Measurements from ENCODE around the gene AKAP13.
"Not testable (repeated sequence)": the region's sequence is repeated elsewhere in the genome, so short reads cannot be mapped to it uniquely, and the experiment has no call there.

AKAP13 gene

GRCh38 chr15:85475317-85475701 lies 94.9 kb downstream of the AKAP13 start:
- no peak for DNase-seq (ENCODE audit: low read depth, low spot score)

DNA sequence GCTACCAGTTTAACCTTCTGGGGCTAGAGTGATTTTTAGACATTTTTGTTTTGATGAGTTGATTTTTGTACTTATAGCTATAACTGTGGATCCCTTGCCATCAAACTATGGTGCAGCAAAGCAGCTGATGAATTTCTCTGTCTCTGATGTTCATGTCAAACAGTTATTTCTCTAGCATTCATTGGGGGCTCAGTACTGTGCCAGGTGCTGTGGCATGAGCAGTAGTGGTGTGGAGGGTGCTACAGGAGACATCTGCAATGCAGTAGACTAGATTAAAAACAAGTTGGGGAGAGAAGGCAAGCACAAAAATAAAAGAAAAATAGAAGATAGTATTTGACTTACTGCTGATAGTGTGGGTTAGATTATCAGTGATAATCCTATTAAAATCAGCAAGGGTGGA lies 95.3 kb downstream of the AKAP13 start:
- no peak for DNase-seq (ENCODE audit: low read depth, low spot score)

DNA sequence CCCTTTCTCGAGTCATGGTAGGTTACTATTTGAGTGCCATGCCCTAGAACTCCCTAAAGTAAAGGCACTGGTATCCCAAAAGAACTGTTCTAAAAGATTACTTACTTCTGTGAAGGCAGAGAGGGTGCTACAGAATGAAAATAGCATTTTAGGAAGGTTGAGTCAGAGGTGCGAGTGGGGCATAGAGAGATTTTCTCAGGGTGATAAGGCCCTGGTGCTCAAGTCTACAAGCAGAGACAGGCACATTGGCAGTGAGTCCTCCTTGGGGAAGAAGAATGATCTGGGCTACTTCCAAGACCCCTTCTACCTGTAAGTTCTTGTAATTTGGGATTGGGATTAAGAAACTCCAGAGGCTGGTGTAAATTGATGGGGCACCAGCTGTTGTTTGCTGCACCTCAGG lies 96.7 kb downstream of the AKAP13 start:
- DNase-seq (ENCODE audit: low read depth, low spot score), result no peak

DNA sequence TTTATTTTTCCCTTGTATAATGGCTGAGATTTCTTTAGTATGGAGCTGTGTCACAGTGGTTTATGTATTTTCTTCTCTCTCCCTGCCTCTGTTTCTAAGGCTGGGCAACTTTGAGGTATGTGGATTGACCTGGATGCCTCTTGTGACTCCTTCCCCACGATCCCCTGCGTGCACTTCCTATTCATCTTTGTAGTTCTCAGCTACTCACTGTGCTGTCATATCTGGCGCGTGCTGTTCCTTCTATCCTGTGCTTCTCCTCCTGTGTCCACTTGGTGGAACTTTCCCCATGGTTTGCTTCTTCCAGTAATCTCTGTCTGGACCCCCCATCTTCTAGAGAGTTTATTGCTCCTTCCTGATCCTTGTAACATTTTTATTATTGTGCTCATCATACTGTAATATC lies 97.3 kb downstream of the AKAP13 start:
- DNase-seq (ENCODE audit: low read depth, low spot score), result no peak

DNA sequence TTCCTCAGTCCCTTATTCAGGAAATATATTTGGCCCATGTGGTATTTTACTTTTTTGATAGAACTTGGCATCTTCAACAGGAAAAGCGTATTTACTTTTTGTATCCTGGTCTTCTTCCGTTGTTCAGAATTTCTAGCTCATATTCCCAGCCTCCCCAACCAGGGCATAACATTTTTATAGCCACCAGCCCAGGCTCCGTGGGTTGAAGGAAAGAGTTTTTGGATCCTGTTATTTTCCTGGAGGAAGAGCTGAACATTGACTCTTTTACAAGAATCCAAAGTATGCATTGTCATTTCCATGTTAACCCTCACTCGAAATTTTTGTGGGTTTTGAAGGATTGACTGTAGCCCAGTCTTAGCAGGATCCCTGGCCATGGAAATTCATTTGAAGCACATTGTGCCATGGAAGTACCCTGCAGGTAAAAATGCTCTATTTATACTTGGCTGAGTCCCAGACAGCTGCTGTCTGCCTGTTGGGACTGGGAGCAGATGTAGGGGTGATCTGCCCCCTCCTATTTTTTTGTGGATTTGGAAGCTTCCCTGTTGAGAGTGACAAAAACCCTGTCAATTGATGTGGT lies 98.8 kb downstream of the AKAP13 start:
- no peak for DNase-seq (ENCODE audit: low read depth, low spot score)

- no peak for DNase-seq (ENCODE audit: low read depth, low spot score)
These were observed 100.5 kb downstream of the AKAP13 start for GRCh38 chr15:85480923-85481322.

GRCh38 chr15:85481543-85481942 lies 101.1 kb downstream of the AKAP13 start:
- DNase-seq (ENCODE audit: low read depth, low spot score), result not testable (repeated sequence)

- DNase-seq (ENCODE audit: low read depth, low spot score), result no peak
These were observed 102.5 kb downstream of the AKAP13 start for GRCh38 chr15:85482894-85483293.

GRCh38 chr15:85483955-85484354 lies 103.6 kb downstream of the AKAP13 start:
- not testable (repeated sequence) for DNase-seq (ENCODE audit: low read depth, low spot score)

GRCh38 chr15:85484923-85485322 lies 104.5 kb downstream of the AKAP13 start:
- not testable (repeated sequence) for DNase-seq (ENCODE audit: low read depth, low spot score)

DNA sequence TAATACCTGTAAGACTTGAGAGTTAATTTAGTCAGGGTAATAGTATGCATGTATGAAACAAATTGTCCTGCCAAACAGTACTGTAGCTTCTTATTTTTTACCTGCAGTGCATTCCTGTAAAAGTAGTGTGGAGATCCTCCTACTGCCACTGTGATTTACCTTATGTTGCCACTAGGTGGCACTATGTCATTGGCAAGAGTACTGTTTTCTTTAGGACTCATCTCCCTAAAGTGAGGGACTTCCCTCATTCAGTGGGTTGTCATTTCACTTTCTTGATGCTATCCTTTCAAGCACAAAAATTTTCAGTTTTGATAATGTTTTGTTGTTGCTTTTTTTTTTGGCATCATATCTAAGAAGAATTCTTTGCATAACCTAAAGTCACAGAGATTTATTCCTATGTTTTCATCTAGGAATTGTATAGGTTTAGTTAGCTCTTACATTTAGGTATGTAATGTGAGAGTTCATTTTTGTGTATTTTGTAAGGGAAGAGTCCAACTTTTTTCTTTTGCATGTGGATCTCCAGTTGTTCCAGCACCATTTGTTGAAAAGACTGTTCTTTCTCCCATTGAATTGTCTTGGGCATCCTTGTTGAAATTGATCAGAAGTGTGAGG lies 105.7 kb downstream of the AKAP13 start:
- DNase-seq (ENCODE audit: low read depth, low spot score), result peak; percentile 52

GRCh38 chr15:85487796-85488195 lies 107.4 kb downstream of the AKAP13 start:
- not testable (repeated sequence) for DNase-seq (ENCODE audit: low read depth, low spot score)

DNA sequence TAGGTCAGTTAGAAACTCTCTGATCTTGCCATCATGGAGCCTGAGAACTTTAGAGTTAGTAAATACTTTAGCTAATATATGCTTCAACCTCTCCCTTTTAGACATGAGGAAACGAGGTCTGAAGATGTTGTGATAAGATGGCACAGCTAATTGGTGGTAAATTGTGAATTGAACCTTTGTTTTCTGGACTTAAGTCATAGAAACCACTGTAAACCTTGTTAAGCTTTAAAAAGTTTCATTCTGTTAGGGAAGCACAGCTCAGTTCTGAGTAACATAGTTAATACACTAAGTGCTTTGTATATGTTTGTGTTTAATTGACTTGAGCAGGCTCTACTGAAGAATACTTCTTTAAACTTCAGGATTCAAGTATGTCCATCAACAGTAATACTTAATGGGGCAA lies 108.6 kb downstream of the AKAP13 start:
- no peak for DNase-seq (ENCODE audit: low read depth, low spot score)

GRCh38 chr15:85489773-85490493 lies 109.5 kb downstream of the AKAP13 start:
- no peak for DNase-seq (ENCODE audit: low read depth, low spot score)

DNA sequence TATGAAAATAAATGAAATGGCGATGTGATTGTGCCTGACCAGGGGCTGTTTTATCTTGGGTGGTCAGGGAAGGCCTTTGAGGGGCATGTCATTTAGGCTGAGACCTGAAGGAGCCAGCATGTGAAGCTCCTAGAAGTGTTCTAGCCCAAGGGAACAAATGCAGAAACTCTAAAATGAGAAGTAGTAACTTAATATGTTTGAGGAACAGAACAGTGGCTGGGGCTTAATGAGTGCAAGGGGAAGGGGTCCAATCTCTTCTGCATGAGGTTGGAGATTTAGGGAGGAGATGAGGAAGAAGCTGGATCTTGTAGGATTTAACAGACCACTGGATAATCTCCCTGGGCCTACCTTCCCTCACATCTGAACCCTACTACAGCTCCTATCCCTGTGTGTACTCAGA lies 110.5 kb downstream of the AKAP13 start:
- no peak for DNase-seq (ENCODE audit: low read depth, low spot score)

DNA sequence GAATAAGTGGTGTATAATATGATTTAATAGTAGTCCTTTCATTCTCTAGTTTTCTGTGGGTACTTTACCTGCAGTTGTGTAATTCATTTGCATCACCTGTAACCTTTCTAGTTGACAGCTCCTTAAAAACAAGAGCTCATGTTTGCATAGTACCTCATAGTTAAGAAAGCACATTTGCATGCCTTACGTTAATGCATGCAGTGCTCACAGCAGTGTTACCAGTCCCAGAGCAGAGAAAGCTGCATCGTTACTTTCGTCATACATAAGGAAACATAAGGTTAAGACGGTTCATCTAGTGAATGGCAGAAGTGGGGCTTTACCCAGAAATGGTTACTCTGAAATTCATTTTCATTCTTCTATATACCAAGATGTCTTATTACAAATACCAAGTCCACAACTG lies 111.3 kb downstream of the AKAP13 start:
- no peak for DNase-seq (ENCODE audit: low read depth, low spot score)

GRCh38 chr15:85492406-85492805 lies 112.0 kb downstream of the AKAP13 start:
- DNase-seq (ENCODE audit: low read depth, low spot score), result no peak

GRCh38 chr15:85493260-85493659 lies 112.9 kb downstream of the AKAP13 start:
- no peak for DNase-seq (ENCODE audit: low read depth, low spot score)

- no peak for DNase-seq (ENCODE audit: low read depth, low spot score)
These were observed 113.8 kb downstream of the AKAP13 start for GRCh38 chr15:85494048-85494777.

- DNase-seq (ENCODE audit: low read depth, low spot score), result no peak
These were observed 114.7 kb downstream of the AKAP13 start for GRCh38 chr15:85495096-85495495.

GRCh38 chr15:85495544-85495943 lies 115.1 kb downstream of the AKAP13 start:
- no peak for DNase-seq (ENCODE audit: low read depth, low spot score)

- DNase-seq (ENCODE audit: low read depth, low spot score), result no peak
These were observed 115.7 kb downstream of the AKAP13 start for GRCh38 chr15:85496151-85496550.

Data from activated CD4-positive, CD25-positive, alpha-beta regulatory T cell treated with anti-CD3 and anti-CD28 coated beads, Interleukin-2, amount 50 U/mL, for 16 hours (primary cell).